Endothelial cell (in vitro differentiated cells): Measurements from ENCODE around the gene LSM8. TPM values are rescaled to one million over a fixed set of nuclear protein-coding genes. Genes with fewer than 3 reads are reported as not detected.
"Not testable (repeated sequence)": the region's sequence is repeated elsewhere in the genome, so short reads cannot be mapped to it uniquely, and the experiment has no call there.

Source experiments
- DNase-seq: peaks from one replicate; pipeline ENCODE4 v3.0.0; 2021; ENCODE audit warnings: low spot score
- H3K27ac Mint-ChIP-seq: one replicate; pipeline ENCODE4 v1.8.0; 2021; ENCODE audit warnings: mixed read lengths, inconsistent platforms; ENCODE audit not compliant: unreplicated experiment
- H3K27me3 Mint-ChIP-seq: one replicate; pipeline ENCODE4 v1.8.0; 2021; ENCODE audit warnings: mild to moderate bottlenecking, moderate library complexity, mixed read lengths, inconsistent platforms; ENCODE audit not compliant: unreplicated experiment
- H3K36me3 Mint-ChIP-seq: one replicate; pipeline ENCODE4 v1.8.0; 2021; ENCODE audit warnings: mild to moderate bottlenecking, low read depth, mixed read lengths, inconsistent platforms; ENCODE audit not compliant: unreplicated experiment
- H3K4me1 Mint-ChIP-seq: one replicate; pipeline ENCODE4 v1.8.0; 2021; ENCODE audit warnings: mild to moderate bottlenecking, mixed read lengths, inconsistent platforms; ENCODE audit not compliant: unreplicated experiment
- H3K4me3 Mint-ChIP-seq: one replicate; pipeline ENCODE4 v1.8.0; 2021; ENCODE audit warnings: mild to moderate bottlenecking, mixed read lengths, inconsistent platforms; ENCODE audit not compliant: unreplicated experiment
- H3K9me3 Mint-ChIP-seq: one replicate; pipeline ENCODE4 v1.8.0; 2021; ENCODE audit warnings: mixed read lengths, inconsistent platforms; ENCODE audit not compliant: unreplicated experiment
- CTCF ChIP-seq: fragments of 200-600 bp; sonication (generic); IDR thresholded peaks from one replicate; pipeline ENCODE4 v1.5.0; 2021; ENCODE audit warnings: antibody characterized with exemption; ENCODE audit not compliant: unreplicated experiment
- total RNA-seq: library from RNA; stranded (reverse); fragmentation: NEBNext Ultra II Directional; extraction: Animal tissue kit (Norgen Biotek cat#: 25700); gene quantifications from one replicate; pipeline ENCODE4 v1.2.1, GENCODE V29; 2021; ENCODE audit not compliant: unreplicated experiment

The LSM8 gene
- total RNA-seq, 1 donor from 2014 or later, result 39.7 TPM

- Mint-ChIP-seq H3K27me3 (no peaks in the 10 kb centered on the region), H3K4me1 (peaks cover 13% of the 10 kb centered on the region), H3K27ac (no peak overlapping the region), H3K9me3 (no peaks in the 10 kb centered on the region), H3K4me3 (no peak overlapping the region), H3K36me3 (no peaks in the 10 kb centered on the region)
- no peak for DNase-seq
- TF ChIP-seq CTCF, result no peak
These were observed 48.9 kb downstream of the LSM8 start for GRCh38 chr7:118232837-118233236.

- DNase-seq, result no peak
- Mint-ChIP-seq H3K9me3 (no peaks in the 10 kb centered on the region), H3K4me3 (no peak overlapping the region), H3K27ac (no peak overlapping the region), H3K36me3 (no peaks in the 10 kb centered on the region), H3K4me1 (peaks cover 13% of the 10 kb centered on the region), H3K27me3 (no peaks in the 10 kb centered on the region)
- TF ChIP-seq CTCF, result no peak
These were observed 49.8 kb downstream of the LSM8 start for GRCh38 chr7:118233799-118234198.

- no peak overlapping the region for H3K27ac Mint-ChIP-seq
- no peaks in the 10 kb centered on the region for H3K9me3 Mint-ChIP-seq
- H3K27me3 Mint-ChIP-seq, result no peaks in the 10 kb centered on the region
- no peak for TF ChIP-seq CTCF
- H3K4me3 Mint-ChIP-seq, result no peak overlapping the region
- no peaks in the 10 kb centered on the region for H3K4me1 Mint-ChIP-seq
- DNase-seq, result no peak
- no peaks in the 10 kb centered on the region for H3K36me3 Mint-ChIP-seq
These were observed 55.0 kb downstream of the LSM8 start for GRCh38 chr7:118239014-118239413.

- H3K4me1 Mint-ChIP-seq, H3K36me3 Mint-ChIP-seq, DNase-seq, H3K9me3 Mint-ChIP-seq, H3K27ac Mint-ChIP-seq, H3K4me3 Mint-ChIP-seq, H3K27me3 Mint-ChIP-seq: not testable (repeated sequence)
These were observed 56.4 kb downstream of the LSM8 start for GRCh38 chr7:118240320-118240719.

Other genes with a start within 250 kb of the LSM8 start
- 2.8 TPM for gene ANKRD7, start 40.5 kb downstream of the LSM8 start, total RNA-seq